ENCODE measurements around the gene MSI2.

DNA sequence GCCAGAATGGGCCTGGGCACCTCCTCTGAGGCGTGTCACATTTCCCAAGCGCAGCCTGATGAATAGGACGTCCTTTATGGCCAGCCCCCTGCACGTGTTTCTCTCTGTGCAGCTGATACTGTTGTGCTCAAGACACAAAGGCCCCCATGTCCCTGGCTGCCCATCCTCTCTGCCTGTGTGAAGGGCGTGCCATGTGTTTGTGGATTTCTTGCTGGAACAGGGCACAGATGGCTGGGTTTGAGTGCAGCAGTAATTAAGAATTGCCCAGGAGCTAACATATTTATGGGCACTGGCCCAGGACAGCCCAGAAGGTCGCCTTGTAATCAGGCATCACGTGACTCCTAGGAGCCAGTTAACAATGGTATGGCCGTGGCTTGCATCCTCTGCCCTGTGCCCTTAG is 307.6 kb downstream of the MSI2 start:
- TF ChIP-seq GABPA (IDR thresholded peaks at IDR 0.05; ENCODE audit: low read depth) (no peak), RCOR1 (IDR thresholded peaks at IDR 0.05; ENCODE audit: low read length) (peak; percentile 94), POLR2AphosphoS5 (IDR thresholded peaks at IDR 0.05; ENCODE audit: low read depth, low read length) (no peak), TAF1 (IDR thresholded peaks at IDR 0.05; ENCODE audit: borderline replicate concordance, low read depth, low read length) (no peak), NRF1 (IDR thresholded peaks at IDR 0.05; ENCODE audit: low read depth, low read length) (no peak), EZH2phosphoT487 (IDR thresholded peaks at IDR 0.05; ENCODE audit: borderline replicate concordance, low read depth) (no peak), FOXM1 (IDR thresholded peaks at IDR 0.05; ENCODE audit: low read depth) (no peak), RFX5 (IDR thresholded peaks at IDR 0.05; ENCODE audit: low read length) (no peak; the same call in 1 of the 2 replicates), CHD2 (IDR thresholded peaks at IDR 0.05; ENCODE audit: low read length, partially characterized antibody) (peak; percentile 80)
- TF ChIP-seq, protein P1, sequence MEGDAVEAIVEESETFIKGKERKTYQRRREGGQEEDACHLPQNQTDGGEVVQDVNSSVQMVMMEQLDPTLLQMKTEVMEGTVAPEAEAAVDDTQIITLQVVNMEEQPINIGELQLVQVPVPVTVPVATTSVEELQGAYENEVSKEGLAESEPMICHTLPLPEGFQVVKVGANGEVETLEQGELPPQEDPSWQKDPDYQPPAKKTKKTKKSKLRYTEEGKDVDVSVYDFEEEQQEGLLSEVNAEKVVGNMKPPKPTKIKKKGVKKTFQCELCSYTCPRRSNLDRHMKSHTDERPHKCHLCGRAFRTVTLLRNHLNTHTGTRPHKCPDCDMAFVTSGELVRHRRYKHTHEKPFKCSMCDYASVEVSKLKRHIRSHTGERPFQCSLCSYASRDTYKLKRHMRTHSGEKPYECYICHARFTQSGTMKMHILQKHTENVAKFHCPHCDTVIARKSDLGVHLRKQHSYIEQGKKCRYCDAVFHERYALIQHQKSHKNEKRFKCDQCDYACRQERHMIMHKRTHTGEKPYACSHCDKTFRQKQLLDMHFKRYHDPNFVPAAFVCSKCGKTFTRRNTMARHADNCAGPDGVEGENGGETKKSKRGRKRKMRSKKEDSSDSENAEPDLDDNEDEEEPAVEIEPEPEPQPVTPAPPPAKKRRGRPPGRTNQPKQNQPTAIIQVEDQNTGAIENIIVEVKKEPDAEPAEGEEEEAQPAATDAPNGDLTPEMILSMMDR (IDR thresholded peaks at IDR 0.05) = no peak
- TF ChIP-seq, protein P2, sequence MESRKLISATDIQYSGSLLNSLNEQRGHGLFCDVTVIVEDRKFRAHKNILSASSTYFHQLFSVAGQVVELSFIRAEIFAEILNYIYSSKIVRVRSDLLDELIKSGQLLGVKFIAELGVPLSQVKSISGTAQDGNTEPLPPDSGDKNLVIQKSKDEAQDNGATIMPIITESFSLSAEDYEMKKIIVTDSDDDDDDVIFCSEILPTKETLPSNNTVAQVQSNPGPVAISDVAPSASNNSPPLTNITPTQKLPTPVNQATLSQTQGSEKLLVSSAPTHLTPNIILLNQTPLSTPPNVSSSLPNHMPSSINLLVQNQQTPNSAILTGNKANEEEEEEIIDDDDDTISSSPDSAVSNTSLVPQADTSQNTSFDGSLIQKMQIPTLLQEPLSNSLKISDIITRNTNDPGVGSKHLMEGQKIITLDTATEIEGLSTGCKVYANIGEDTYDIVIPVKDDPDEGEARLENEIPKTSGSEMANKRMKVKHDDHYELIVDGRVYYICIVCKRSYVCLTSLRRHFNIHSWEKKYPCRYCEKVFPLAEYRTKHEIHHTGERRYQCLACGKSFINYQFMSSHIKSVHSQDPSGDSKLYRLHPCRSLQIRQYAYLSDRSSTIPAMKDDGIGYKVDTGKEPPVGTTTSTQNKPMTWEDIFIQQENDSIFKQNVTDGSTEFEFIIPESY (IDR thresholded peaks at IDR 0.05; ENCODE audit: borderline replicate concordance, low read depth) = no peak
